ENCODE results near the gene ZNF570. TPM values are rescaled to one million over a fixed set of nuclear protein-coding genes. Genes with fewer than 3 reads are reported as not detected.

Gene ZNF570
- 4.6 and 6.8 TPM in 2 replicates for total RNA-seq

GRCh38 chr19:37468961-37469777, at the start of gene ZNF570:
Gene ZNF570, plus strand, starts transcription at chr19:37469356. Its CDS starts 999 bp downstream, at chr19:37470355.
- DNase-seq (ENCODE audit: low read depth in 2 of 2): peak; percentile 76 to 88

DNA sequence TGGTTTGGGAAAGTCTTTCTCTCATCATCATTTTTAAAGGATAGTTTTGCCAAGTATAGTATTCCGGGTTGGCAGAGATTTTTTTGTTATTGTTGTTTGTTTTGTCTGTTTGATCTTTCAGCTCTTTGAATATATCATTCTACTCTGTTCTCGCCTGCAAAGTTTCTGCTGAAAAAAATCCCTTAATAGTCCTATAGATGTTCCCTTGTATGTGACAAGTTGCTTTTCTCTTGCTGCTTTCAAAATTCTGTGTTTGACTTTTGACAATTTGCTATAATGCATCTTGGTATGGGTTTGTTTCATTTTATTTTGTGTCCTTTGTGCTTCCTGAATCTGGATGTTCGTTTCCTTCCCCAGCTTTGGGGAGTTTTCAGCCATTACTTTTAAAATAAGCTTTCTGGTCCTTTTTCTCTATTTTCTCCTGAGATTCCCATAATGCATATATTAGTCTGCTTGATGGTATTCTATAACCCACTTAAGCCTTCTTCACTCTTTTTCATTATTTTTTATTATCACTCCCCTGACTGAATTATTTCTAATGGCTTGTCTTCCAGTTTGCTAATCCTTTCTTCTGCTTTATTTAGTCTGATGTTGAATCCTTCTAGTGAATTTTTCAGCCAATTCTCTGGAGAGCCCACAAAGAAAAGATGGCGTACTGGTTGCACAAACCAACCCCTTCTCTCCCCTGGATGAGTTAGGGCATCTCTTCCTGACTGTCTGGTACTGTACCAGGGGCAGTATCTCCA, 16.5 kb upstream of the ZNF570 start:
- DNase-seq (ENCODE audit: low read depth in 2 of 2): no peak

DNA sequence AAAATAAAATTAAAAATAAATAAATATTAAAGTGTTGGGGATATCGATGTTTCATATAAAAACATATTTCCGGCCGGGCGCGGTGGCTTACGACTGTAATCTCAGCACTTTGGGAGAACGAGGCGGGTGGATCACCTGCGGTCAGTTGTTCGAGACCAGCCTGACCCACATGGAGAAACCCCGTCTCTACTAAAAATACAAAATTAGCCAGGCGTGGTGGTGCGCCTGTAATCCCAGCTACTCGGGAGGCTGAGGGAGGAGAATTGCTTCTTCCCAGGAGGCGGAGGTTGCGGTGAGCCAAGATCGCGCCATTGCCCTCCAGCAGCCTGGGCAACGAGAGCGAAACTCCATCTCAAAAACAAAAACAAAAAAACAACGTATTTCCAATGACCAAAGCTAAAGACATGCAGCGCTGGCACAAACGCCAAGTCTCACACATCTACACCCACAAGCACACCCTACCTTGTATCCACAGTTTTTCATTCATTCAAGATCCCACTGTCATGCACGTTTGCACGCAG, 2.8 kb upstream of the ZNF570 start:
- DNase-seq (ENCODE audit: low read depth in 2 of 2): no peak

DNA sequence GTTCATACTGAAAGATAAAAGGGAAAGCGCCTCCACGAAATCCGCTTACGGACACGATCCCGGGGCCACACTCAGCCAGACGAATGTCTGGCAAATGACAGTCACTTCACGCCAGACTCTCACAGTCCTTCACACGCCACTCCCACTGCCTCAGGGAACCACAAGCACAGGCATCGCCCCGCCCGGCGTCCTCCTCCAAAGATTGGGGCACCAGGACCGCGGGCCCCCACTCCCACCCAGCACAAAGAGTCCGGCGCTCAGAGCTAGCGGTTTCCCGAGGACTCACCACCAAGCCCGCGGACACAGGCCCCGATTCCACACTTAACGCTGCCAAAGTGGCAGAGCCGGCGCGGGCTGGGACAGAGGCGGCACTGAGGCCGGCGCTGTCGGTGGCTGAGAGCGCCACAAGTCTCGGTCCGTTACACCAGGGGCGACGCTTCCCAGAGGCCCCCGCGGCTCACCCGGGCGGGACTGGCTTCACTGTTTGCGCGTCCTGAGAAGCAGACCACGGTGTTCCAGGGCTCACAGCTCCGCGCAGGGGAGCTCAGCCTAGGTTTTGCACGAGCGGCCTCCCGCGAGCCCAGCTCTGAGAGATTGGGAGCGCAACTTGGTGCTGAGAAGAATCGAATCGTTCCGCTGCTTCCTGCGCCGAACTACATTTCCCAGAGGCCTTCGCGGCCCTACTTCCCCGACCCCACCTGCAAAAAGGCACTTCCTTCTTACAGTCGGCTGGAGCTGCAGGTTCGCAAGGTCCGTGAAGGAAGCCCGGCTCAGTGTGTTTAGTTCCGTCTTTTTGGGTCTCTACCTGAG, 2.2 kb upstream of the ZNF570 start, which contains the start of gene ZNF569:
Gene ZNF569, minus strand, starts transcription at position 647 of the 810 bp plus-strand sequence. CDS start 22,523 bp downstream, outside the sequence.
- DNase-seq (ENCODE audit: low read depth in 2 of 2): peak; percentile 86 to 92

DNA sequence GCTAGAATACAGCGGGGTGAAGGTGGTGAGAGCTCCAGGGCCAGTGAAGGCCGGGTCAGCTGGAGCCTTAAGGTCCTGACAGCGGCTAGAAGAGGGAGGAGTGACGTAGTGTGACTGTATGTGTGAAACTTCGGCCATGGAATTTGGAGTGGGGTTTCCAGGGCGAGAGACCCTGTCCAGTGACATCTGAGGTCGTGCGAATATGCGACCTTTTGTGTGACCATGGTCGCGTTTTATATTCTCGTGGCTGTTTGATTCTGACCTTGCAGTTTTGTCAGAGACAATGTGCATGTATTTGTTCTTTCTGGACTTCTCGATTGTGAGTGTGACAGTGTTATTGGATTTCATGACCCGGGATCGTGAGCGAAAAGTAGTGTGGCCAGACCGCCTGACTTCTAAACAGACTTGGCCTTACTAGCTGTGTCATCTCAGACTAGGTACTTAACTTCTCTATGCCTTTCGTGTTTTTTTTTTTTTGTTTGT, 1.5 kb upstream of the ZNF570 start:
- DNase-seq (ENCODE audit: low read depth in 2 of 2): peak in 1 of 2 donors; percentile 1

DNA sequence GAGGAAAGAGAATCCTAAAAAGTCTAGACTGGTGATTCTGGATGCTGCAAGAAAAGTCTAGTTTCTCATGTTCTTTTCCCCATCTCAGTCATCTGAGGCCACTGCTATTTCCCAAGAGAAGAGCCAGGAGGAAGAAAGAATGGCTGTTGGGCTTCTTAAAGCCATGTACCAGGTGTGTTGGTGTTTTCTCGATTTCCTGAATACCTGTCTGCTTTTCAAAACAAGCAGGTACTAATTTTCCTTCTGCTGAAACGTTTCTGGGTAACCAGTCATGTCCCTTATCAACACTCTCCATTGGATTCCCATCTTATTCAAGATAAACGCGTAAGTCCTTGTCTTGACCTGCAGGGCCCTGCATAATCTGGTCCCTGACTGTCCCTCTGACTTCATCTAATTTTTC, 1.1 kb downstream of the ZNF570 start:
- no peak for DNase-seq (ENCODE audit: low read depth in 2 of 2)

DNA sequence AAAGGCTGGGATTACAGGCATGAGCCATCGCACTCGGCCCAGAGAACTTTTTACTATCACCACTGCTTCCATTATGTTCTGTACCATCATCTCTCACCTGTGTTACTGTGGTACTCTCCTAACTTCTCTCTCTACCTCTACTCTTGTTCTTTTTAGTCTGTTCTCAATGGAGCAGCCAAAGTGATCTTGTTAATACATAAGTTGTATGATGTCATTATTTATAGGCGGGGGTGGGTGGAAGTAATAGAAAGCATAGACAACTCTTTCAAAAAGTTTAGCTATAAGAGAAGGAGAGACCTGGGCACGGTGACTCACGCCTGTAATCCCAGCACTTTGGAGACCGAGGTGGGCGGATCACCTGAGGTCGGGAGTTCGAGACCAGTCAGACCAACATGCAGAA, 3.0 kb downstream of the ZNF570 start:
- no peak for DNase-seq (ENCODE audit: low read depth in 2 of 2)

GRCh38 chr19:37484406-37485168, 15.4 kb downstream of the ZNF570 start:
- no peak for DNase-seq (ENCODE audit: low read depth in 2 of 2)

- DNase-seq (ENCODE audit: low read depth in 2 of 2): no peak
Observed at GRCh38 chr19:37492213-37492612, 23.1 kb downstream of the ZNF570 start.

GRCh38 chr19:37505958-37506386, 36.8 kb downstream of the ZNF570 start:
- DNase-seq (ENCODE audit: low read depth in 2 of 2): no peak

DNA sequence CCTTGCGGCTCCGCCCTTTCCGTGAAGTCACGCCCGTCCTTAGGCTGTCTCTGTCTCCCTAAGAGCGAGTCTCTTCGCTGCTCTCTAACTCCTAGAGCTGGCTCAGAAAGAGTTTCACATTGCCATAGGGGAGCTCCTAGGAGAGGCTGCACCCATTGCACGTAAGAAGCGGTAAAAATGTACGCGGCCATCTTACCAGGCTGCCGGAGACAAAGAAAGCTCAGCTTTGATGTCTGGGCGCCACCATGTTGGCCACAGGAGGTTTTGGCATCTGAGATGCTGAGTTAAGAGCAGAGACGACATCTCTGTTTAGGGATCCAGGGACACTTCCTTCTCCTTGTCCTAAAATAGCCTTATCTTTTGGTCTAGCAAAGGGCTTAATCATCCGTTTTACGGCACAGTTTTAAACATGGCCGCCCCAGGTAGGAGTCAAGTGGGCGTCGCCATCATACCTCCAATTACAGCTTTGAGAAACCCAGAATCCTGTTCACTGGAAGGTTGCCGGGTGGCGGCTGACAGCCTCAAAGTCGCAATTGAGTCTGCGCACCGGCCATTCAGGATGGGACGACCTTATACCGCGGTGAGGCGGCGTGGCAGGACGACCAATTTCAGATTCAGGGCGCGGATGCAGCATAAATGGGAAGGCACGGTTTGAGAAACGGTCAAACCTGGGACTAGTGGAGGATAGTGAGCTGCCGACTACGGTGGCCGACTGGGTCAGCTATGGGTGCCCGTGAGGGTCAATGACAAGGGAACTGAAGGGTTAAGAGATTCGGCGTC, 37.4 kb downstream of the ZNF570 start, which contains the start of gene ZNF793:
Gene ZNF793, plus strand, starts transcription at position 553 of the 780 bp plus-strand sequence. CDS start 16,501 bp downstream, outside the sequence.
- DNase-seq (ENCODE audit: low read depth in 2 of 2): peak; percentile 60 to 80

- no peak for DNase-seq (ENCODE audit: low read depth in 2 of 2)
Observed at GRCh38 chr19:37507167-37507464, 38.0 kb downstream of the ZNF570 start.

- DNase-seq (ENCODE audit: low read depth in 2 of 2): no peak
Observed at GRCh38 chr19:37511186-37511585, 42.0 kb downstream of the ZNF570 start.

DNA sequence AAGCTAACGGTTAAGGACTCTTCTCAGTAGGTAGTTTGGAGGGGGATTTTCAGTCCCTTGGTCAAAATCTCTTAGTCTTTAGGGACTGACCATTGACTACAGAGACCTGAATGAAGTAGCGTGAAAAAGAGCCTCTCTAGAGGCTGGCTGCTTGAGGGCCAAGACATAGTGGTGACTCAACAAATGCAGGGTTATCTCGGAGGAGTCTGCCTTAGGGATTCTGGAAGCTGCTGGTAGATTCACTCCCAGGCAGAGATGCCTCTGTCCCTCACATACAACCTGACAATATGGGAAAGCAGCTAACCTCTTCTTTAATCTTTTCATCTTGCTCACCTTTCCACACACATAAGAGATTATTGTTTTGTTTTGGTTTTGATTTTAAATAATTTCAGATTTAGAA, 42.7 kb downstream of the ZNF570 start:
- no peak for DNase-seq (ENCODE audit: low read depth in 2 of 2)

- peak in 1 of 2 donors; percentile 62 for DNase-seq (ENCODE audit: low read depth in 2 of 2)
Observed at GRCh38 chr19:37513397-37513796, 44.2 kb downstream of the ZNF570 start.

GRCh38 chr19:37519890-37520289, 50.7 kb downstream of the ZNF570 start:
- peak in 1 of 2 donors; percentile 8 for DNase-seq (ENCODE audit: low read depth in 2 of 2)

GRCh38 chr19:37537391-37537947, 68.3 kb downstream of the ZNF570 start:
- no peak for DNase-seq (ENCODE audit: low read depth in 2 of 2)
